HCT116 (cell line): ENCODE data around the gene ARHGEF39. TPM values are rescaled to one million over a fixed set of nuclear protein-coding genes. Genes with fewer than 3 reads are reported as not detected.

Experiments
- ATAC-seq: fragments of 200-7000 bp; cut with Tn5 transposase; 2 replicates; pipeline ENCODE4 v1.9.1; 2020; ENCODE audit warnings: mild to moderate bottlenecking, moderate library complexity
- BruUV-seq: library from RNA; stranded (reverse); fragments of 400-500 nt; replicated peaks from 2 replicates; lab custom pipeline; 2021; lab: Mats Ljungman, UMichigan
- CTCF ChIA-PET: fragments of 300-600 bp; sonication (Branson Sonifier 250); formaldehyde crosslinking; loops from one replicate; lab custom pipeline; 2021; ENCODE audit warnings: antibody characterized with exemption; lab: Charles Lee
- POLR2A ChIA-PET: fragments of 300-600, 350-600 bp; sonication (Branson Sonifier 250); formaldehyde crosslinking; loops from one replicate; lab custom pipeline; 2021; ENCODE audit warnings: antibody characterized with exemption; lab: Charles Lee
- RAD21 ChIA-PET, 2 experiments: fragments of 300-600 bp; sonication (Branson Sonifier 250); formaldehyde crosslinking; loops; one replicate each; lab custom pipeline; 2023; ENCODE audit warnings: low total read pairs in 2 of 2; ENCODE audit not compliant: uncharacterized antibody in 2 of 2, unreplicated experiment in 2 of 2, low non-redundant PET in 1 of 2; lab: Charles Lee
- DNase-seq: peaks from one replicate; pipeline ENCODE4 v3.0.0-alpha.2; 2010; ENCODE audit warnings: low read depth, low spot score
- H2AFZ ChIP-seq: fragments of 200-600 bp; shearing (Covaris generic), sonication (generic); 2 replicates; pipeline ENCODE4 v1.6.1; 2017; ENCODE audit warnings: low read depth, mixed run types, mixed read lengths, antibody characterized with exemption, low read length; ENCODE audit not compliant: poor library complexity, severe bottlenecking
- H3K27ac ChIP-seq: 2 replicates; pipeline ENCODE4 v1.5.1; 2012; ENCODE audit warnings: low read depth, low read length
- H3K27me3 ChIP-seq: fragments of 200-600 bp; sonication (generic); 2 replicates; pipeline ENCODE4 v1.6.1; 2016; ENCODE audit warnings: mixed run types, low read length, mixed read lengths; ENCODE audit not compliant: insufficient read depth
- H3K36me3 ChIP-seq, 2 experiments: fragments of 200-500 bp in 1 of 2; fragments of 200-600 bp in 1 of 2; sonication (Bioruptor generic) in 1 of 2; sonication (generic) in 1 of 2; 2 replicates each; pipeline versions ENCODE4 v1.5.1 to v1.6.1; 2014 to 2016; ENCODE audit warnings: low read length in 2 of 2, inconsistent platforms in 1 of 2, mixed read lengths in 1 of 2, mixed run types in 1 of 2; ENCODE audit not compliant: insufficient read depth in 2 of 2, control insufficient read depth in 1 of 2
- H3K4me1 ChIP-seq, 2 experiments: fragments of 200-600 bp in 1 of 2; sonication (generic) in 1 of 2; 2 replicates each; pipeline versions ENCODE4 v1.5.1 to v1.6.1; 2012 to 2017; ENCODE audit warnings: low read length in 2 of 2, inconsistent platforms in 1 of 2, mild to moderate bottlenecking in 1 of 2, mixed read lengths in 1 of 2, mixed run types in 1 of 2, moderate library complexity in 1 of 2; ENCODE audit not compliant: insufficient read depth in 2 of 2, control insufficient read depth in 1 of 2
- H3K4me2 ChIP-seq: fragments of 200-600 bp; sonication (generic); 2 replicates; pipeline ENCODE4 v1.6.1; 2017; ENCODE audit warnings: mixed run types, low read length, mixed read lengths
- H3K4me3 ChIP-seq, 2 experiments: fragments of 200-600 bp in 1 of 2; sonication (generic) in 1 of 2; replicated peaks in 1 of 2; 2 replicates each; pipeline ENCODE4 v1.5.1; 2011 to 2016; ENCODE audit warnings: low read length in 2 of 2, control low read depth in 1 of 2, low read depth in 1 of 2, mild to moderate bottlenecking in 1 of 2, mixed read lengths in 1 of 2, mixed run types in 1 of 2
- H3K79me2 ChIP-seq: fragments of 200-600 bp; sonication (generic); 2 replicates; pipeline ENCODE4 v1.6.1; 2017; ENCODE audit warnings: mild to moderate bottlenecking, mixed run types, low read length, moderate library complexity, mixed read lengths; ENCODE audit not compliant: insufficient read depth
- H3K9ac ChIP-seq: fragments of 200-600 bp; sonication (generic); 2 replicates; pipeline ENCODE4 v1.6.1; 2016; ENCODE audit warnings: low read length, mixed read lengths
- H3K9me2 ChIP-seq: fragments of 200-600 bp; sonication (generic), shearing (Covaris generic); 2 replicates; pipeline ENCODE4 v1.6.1; 2017; ENCODE audit warnings: mixed run types, mild to moderate bottlenecking, moderate library complexity; ENCODE audit not compliant: insufficient read depth
- H3K9me3 ChIP-seq, 2 experiments: fragments of 200-500 bp in 1 of 2; fragments of 200-600 bp in 1 of 2; sonication (Bioruptor generic) in 1 of 2; sonication (generic) in 1 of 2; 2 replicates each; pipeline ENCODE4 v1.6.1; 2014 to 2017; ENCODE audit warnings: low read length in 2 of 2, mixed read lengths in 2 of 2, inconsistent platforms in 1 of 2, low read depth in 1 of 2, mild to moderate bottlenecking in 1 of 2, mixed run types in 1 of 2, moderate library complexity in 1 of 2; ENCODE audit not compliant: control insufficient read depth in 1 of 2, insufficient read depth in 1 of 2
- H4K20me1 ChIP-seq: fragments of 200-600 bp; sonication (generic), shearing (Covaris generic); 2 replicates; pipeline ENCODE4 v1.6.1; 2017; ENCODE audit warnings: mixed run types, mild to moderate bottlenecking, moderate library complexity; ENCODE audit not compliant: insufficient read depth
- ATF3 ChIP-seq: IDR thresholded peaks from 2 replicates; pipeline ENCODE4 v1.6.1; 2012
- CBX3 ChIP-seq: IDR thresholded peaks from 2 replicates; pipeline ENCODE4 v1.6.1; 2012; ENCODE audit warnings: low read depth
- CEBPB ChIP-seq: IDR thresholded peaks from 2 replicates; pipeline ENCODE4 v1.6.1; 2012; ENCODE audit warnings: low read depth
- EGR1 ChIP-seq: IDR thresholded peaks from 2 replicates; pipeline ENCODE4 v1.6.1; 2012; ENCODE audit warnings: low read depth
- ELF1 ChIP-seq: IDR thresholded peaks from 2 replicates; pipeline ENCODE4 v1.6.1; 2012; ENCODE audit warnings: low read depth, borderline replicate concordance
- EZH2phosphoT487 ChIP-seq: fragments of 200-600 bp; IDR thresholded peaks from 2 replicates; pipeline ENCODE4 v1.6.1; 2018; ENCODE audit warnings: antibody characterized with exemption, borderline replicate concordance
- FOSL1 ChIP-seq: IDR thresholded peaks from 2 replicates; pipeline ENCODE4 v1.6.1; 2012; ENCODE audit warnings: low read depth
- JUND ChIP-seq: IDR thresholded peaks from 2 replicates; pipeline ENCODE4 v1.6.1; 2012
- MAX ChIP-seq: IDR thresholded peaks from 2 replicates; pipeline ENCODE4 v1.6.1; 2012
- POLR2A ChIP-seq: IDR thresholded peaks from 2 replicates; pipeline ENCODE4 v1.7.0; 2011; ENCODE audit warnings: borderline replicate concordance; ENCODE audit not compliant: insufficient read depth, insufficient read length; ENCODE audit errors: extremely low read depth
- POLR2AphosphoS5 ChIP-seq: IDR thresholded peaks from 2 replicates; pipeline ENCODE4 v1.6.1; 2011; ENCODE audit warnings: mild to moderate bottlenecking, low read depth, low read length, moderate library complexity
- REST ChIP-seq: IDR thresholded peaks from 2 replicates; pipeline ENCODE4 v1.6.1; 2012; ENCODE audit warnings: low read depth
- SIN3A ChIP-seq: IDR thresholded peaks from 2 replicates; pipeline ENCODE4 v1.6.1; 2012; ENCODE audit warnings: low read depth
- SP1 ChIP-seq: IDR thresholded peaks from 2 replicates; pipeline ENCODE4 v1.6.1; 2012; ENCODE audit warnings: low read depth
- SRF ChIP-seq: IDR thresholded peaks from 2 replicates; pipeline ENCODE4 v1.6.1; 2012; ENCODE audit warnings: low read depth
- TCF7L2 ChIP-seq: IDR thresholded peaks from 2 replicates; pipeline ENCODE4 v1.7.0; 2011; ENCODE audit warnings: borderline replicate concordance, inconsistent platforms; ENCODE audit not compliant: insufficient read depth, insufficient read length; ENCODE audit errors: extremely low read depth
- YY1 ChIP-seq: IDR thresholded peaks from 2 replicates; pipeline ENCODE4 v1.6.1; 2011; ENCODE audit warnings: low read length, low read depth, moderate library complexity, mild to moderate bottlenecking; ENCODE audit not compliant: insufficient replicate concordance; ENCODE audit errors: extremely low read depth
- ZBTB33 ChIP-seq: IDR thresholded peaks from 2 replicates; pipeline ENCODE4 v1.6.1; 2011; ENCODE audit warnings: mild to moderate bottlenecking, low read length, moderate library complexity; ENCODE audit not compliant: insufficient replicate concordance; ENCODE audit errors: extremely low read depth
- ZNF274 ChIP-seq: fragments of 200-500 bp; sonication (Bioruptor generic); IDR thresholded peaks from 2 replicates; pipeline ENCODE4 v1.6.1; 2014; ENCODE audit warnings: mild to moderate bottlenecking, low read depth, low read length, inconsistent platforms
- intact Hi-C: fragments of 100-400 bp; cut with micrococcal nuclease; formaldehyde crosslinking; loops from 2 replicates; pipeline ENCODE4 v1.10.0; 2022
- total RNA-seq: library from RNA; stranded (reverse); gene quantifications from one replicate; pipeline ENCODE4 v1.2.1, GENCODE V29; 2021; ENCODE audit not compliant: unreplicated experiment

The ARHGEF39 gene
- total RNA-seq, 1 experiment from 2014 or later, result 29.8 TPM

GRCh38 chr9:35612843-35613242 lies 52.2 kb downstream of the ARHGEF39 start:
- no peak overlapping the region for H2AFZ ChIP-seq
- intact Hi-C loops, result no loop called here
- RAD21 ChIA-PET, result no interaction called here
- no peak overlapping the region for H3K27ac ChIP-seq
- POLR2A ChIA-PET, result no interaction called here
- ATAC-seq, result no peak
- H3K36me3 ChIP-seq, result peaks cover 3 to 10% of the 10 kb centered on the region in 2 experiments; a peak in 3 of 4 replicates
- TF ChIP-seq ZNF274, result no peak
- no peak for TF ChIP-seq EZH2phosphoT487
- TF ChIP-seq REST, result no peak
- TF ChIP-seq MAX, result no peak
- no peak for TF ChIP-seq SIN3A
- no peak for TF ChIP-seq ZBTB33
- no peak for TF ChIP-seq YY1
- no peak for TF ChIP-seq SRF
- TF ChIP-seq POLR2AphosphoS5, result no peak
- no peak for TF ChIP-seq FOSL1
- no peak for TF ChIP-seq SP1
- no peak for TF ChIP-seq POLR2A
- TF ChIP-seq ATF3, result no peak
- TF ChIP-seq ELF1, result no peak
- no peak for TF ChIP-seq TCF7L2
- TF ChIP-seq CEBPB, result no peak
- no peak for TF ChIP-seq EGR1
- no peak for TF ChIP-seq JUND
- no peak for TF ChIP-seq CBX3
- H3K4me3 ChIP-seq, result no peak overlapping the region
- H4K20me1 ChIP-seq, result no peaks in the 10 kb centered on the region
- no peak overlapping the region for H3K9ac ChIP-seq
- no peaks in the 10 kb centered on the region for H3K9me2 ChIP-seq
- CTCF ChIA-PET, result interaction anchor here (1.1 kb wide), 1 partner anchor 9 kb away, joined by 3 read pairs; no protein-coding TSS in a partner anchor
- H3K4me2 ChIP-seq, result no peak overlapping the region
- no peaks in the 10 kb centered on the region for H3K9me3 ChIP-seq
- DNase-seq, result no peak
- no peaks in the 10 kb centered on the region for H3K79me2 ChIP-seq
- BruUV-seq, result no TSS peak
- H3K4me1 ChIP-seq, result no peaks in the 10 kb centered on the region
- H3K27me3 ChIP-seq, result no peaks in the 10 kb centered on the region
